HepG2 (cell line): ENCODE measurements around the gene LSM14B. TPM values are rescaled to one million over a fixed set of nuclear protein-coding genes. Genes with fewer than 3 reads are reported as not detected.

Experiments used
- AGO1 ChIP-seq: fragments of 200-400 bp; formaldehyde crosslinking; IDR thresholded peaks from 2 replicates; pipeline ENCODE4 v1.6.1; 2017; ENCODE audit warnings: mild to moderate bottlenecking, low read depth, low read length, moderate library complexity; ENCODE audit not compliant: poor library complexity, severe bottlenecking
- BRCA1 ChIP-seq: sonication (generic); formaldehyde crosslinking; IDR thresholded peaks from 2 replicates; pipeline ENCODE4 v1.4.0; 2020; ENCODE audit warnings: missing genetic modification reagents
- CC2D1A ChIP-seq: sonication (generic); formaldehyde crosslinking; IDR thresholded peaks from 2 replicates; pipeline ENCODE4 v1.8.1; 2023; ENCODE audit warnings: mild to moderate bottlenecking, missing genetic modification reagents
- CCAR2 ChIP-seq: fragments of 200-400 bp; formaldehyde crosslinking; optimal IDR thresholded peaks from 2 replicates; pipeline ENCODE3; 2018; ENCODE audit warnings: low read depth, mild to moderate bottlenecking, low read length, moderate library complexity
- CCDC6 ChIP-seq: sonication (generic); formaldehyde crosslinking; IDR thresholded peaks from 2 replicates; pipeline ENCODE4 v1.8.1; 2022; ENCODE audit warnings: mild to moderate bottlenecking, missing genetic modification reagents, moderate library complexity
- CTCF ChIP-seq: sonication (generic); formaldehyde crosslinking; IDR thresholded peaks from 2 replicates; pipeline ENCODE4 v1.5.0; 2020; ENCODE audit warnings: mild to moderate bottlenecking, missing genetic modification reagents, moderate library complexity
- DMTF1 ChIP-seq: sonication (generic); formaldehyde crosslinking; IDR thresholded peaks from 2 replicates; pipeline ENCODE4 v1.4.0; 2020; ENCODE audit warnings: mild to moderate bottlenecking, missing genetic modification reagents
- DR1 ChIP-seq: sonication (generic); formaldehyde crosslinking; IDR thresholded peaks from 2 replicates; pipeline ENCODE4 v1.8.0; 2021; ENCODE audit warnings: mild to moderate bottlenecking, missing genetic modification reagents, inconsistent platforms
- HIVEP1 ChIP-seq: sonication (generic); formaldehyde crosslinking; IDR thresholded peaks from 2 replicates; pipeline ENCODE4 v1.4.0; 2020; ENCODE audit warnings: mild to moderate bottlenecking, missing genetic modification reagents
- HOXD1 ChIP-seq: sonication (generic); formaldehyde crosslinking; IDR thresholded peaks from 2 replicates; pipeline ENCODE4 v1.5.0; 2020; ENCODE audit warnings: missing genetic modification reagents
- JARID2 ChIP-seq: sonication (generic); formaldehyde crosslinking; IDR thresholded peaks from 2 replicates; pipeline ENCODE4 v1.8.1; 2023; ENCODE audit warnings: missing genetic modification reagents, inconsistent platforms; ENCODE audit not compliant: insufficient replicate concordance
- MYC ChIP-seq: sonication (generic); formaldehyde crosslinking; IDR thresholded peaks from 2 replicates; pipeline ENCODE4 v1.9.0; 2021; ENCODE audit warnings: missing genetic modification reagents, borderline replicate concordance
- RFXANK ChIP-seq: IDR thresholded peaks from 2 replicates; pipeline ENCODE4 v1.6.1; 2016
- SMARCE1 ChIP-seq: fragments of 450-650 bp; IDR thresholded peaks from 2 replicates; pipeline ENCODE4 v1.6.1; 2017; ENCODE audit warnings: borderline replicate concordance
- SMC3 ChIP-seq: IDR thresholded peaks from 2 replicates; pipeline ENCODE4 v1.6.1; 2011; ENCODE audit warnings: low read length, improper control_type of control experiment
- SSRP1 ChIP-seq: IDR thresholded peaks from 2 replicates; pipeline ENCODE4 v1.6.1; 2016; ENCODE audit warnings: control low read depth
- TERF1 ChIP-seq: sonication (generic); formaldehyde crosslinking; IDR thresholded peaks from 2 replicates; pipeline ENCODE4 v1.8.0; 2022; ENCODE audit warnings: mild to moderate bottlenecking, missing genetic modification reagents, moderate library complexity
- ZNF280B ChIP-seq: sonication (generic); formaldehyde crosslinking; IDR thresholded peaks from 2 replicates; pipeline ENCODE4 v1.5.0; 2020; ENCODE audit warnings: missing genetic modification reagents, mild to moderate bottlenecking, borderline replicate concordance
- ZNF34 ChIP-seq: sonication (generic); formaldehyde crosslinking; IDR thresholded peaks from 2 replicates; pipeline ENCODE4 v1.4.0; 2020; ENCODE audit warnings: mild to moderate bottlenecking, missing genetic modification reagents, borderline replicate concordance
- ZNF512 ChIP-seq: sonication (generic); formaldehyde crosslinking; IDR thresholded peaks from 2 replicates; pipeline ENCODE4 v1.4.0; 2020; ENCODE audit warnings: mild to moderate bottlenecking, missing genetic modification reagents
- ZNF557 ChIP-seq: sonication (generic); formaldehyde crosslinking; IDR thresholded peaks from 2 replicates; pipeline ENCODE4 v1.4.0; 2020; ENCODE audit warnings: missing genetic modification reagents
- ZSCAN22 ChIP-seq: sonication (generic); formaldehyde crosslinking; IDR thresholded peaks from 2 replicates; pipeline ENCODE4 v1.4.0; 2020; ENCODE audit warnings: mild to moderate bottlenecking, missing genetic modification reagents
- polyA plus RNA-seq, 8 experiments: library from polyadenylated mRNA; depleted of rRNA in 3 of 8; stranded (reverse) in 7 of 8; unstranded in 1 of 8; fragments of >200 nt; fragmentation: Illumina TruSeq in 4 of 8; extraction: Trizol in 4 of 8; gene quantifications; 2 replicates each; pipeline versions ENCODE4 v1.2.1 to v1.2.3, GENCODE V29; 2011 to 2016; ENCODE audit warnings: low read depth in 4 of 8, missing spikeins in 1 of 8, mixed read lengths in 1 of 8; ENCODE audit not compliant: insufficient read depth in 1 of 8
- total RNA-seq, 5 experiments: library from RNA; depleted of rRNA; stranded (reverse); fragments of >200 nt; fragmentation: Illumina TruSeq; extraction: Trizol; gene quantifications; 2 replicates each; pipeline ENCODE4 v1.2.3, GENCODE V29; 2016; ENCODE audit warnings: low read depth in 1 of 5

The LSM14B gene
- total and polyA plus RNA-seq, 2 of the 13 experiments (the other 11 are each of a cell fraction or from before 2014, with no cell fraction given): 43.3 to 79.2 TPM

- TF ChIP-seq DMTF1: peak; percentile 76; the same call in 1 of the 2 replicates
- TF ChIP-seq SSRP1 (CRISPR knock-in tag): peak; percentile 25; the same call in 1 of the 2 replicates
- no peak for TF ChIP-seq AGO1
- TF ChIP-seq SMC3: no peak
- TF ChIP-seq CC2D1A (CRISPR knock-in tag): 0 out of 2 replicates have a peak, but pooled peaks have one; percentile 57
- TF ChIP-seq MYC (CRISPR knock-in tag): peak; percentile 77
- no peak for TF ChIP-seq CCAR2
- no peak for TF ChIP-seq ZNF512
- TF ChIP-seq TERF1 (CRISPR knock-in tag): peak; percentile 86; the same call in 1 of the 2 replicates
- TF ChIP-seq JARID2 (CRISPR knock-in tag): no peak
- TF ChIP-seq CTCF (CRISPR knock-in tag): no peak
- no peak for TF ChIP-seq ZSCAN22 (CRISPR knock-in tag)
- no peak for TF ChIP-seq SMARCE1
- TF ChIP-seq CCDC6 (CRISPR knock-in tag): no peak; the same call in 1 of the 2 replicates
- TF ChIP-seq DR1 (CRISPR knock-in tag): no peak
- TF ChIP-seq ZNF280B (CRISPR knock-in tag): no peak
- no peak for TF ChIP-seq ZNF34 (CRISPR knock-in tag)
- peak; percentile 81 for TF ChIP-seq HIVEP1 (CRISPR knock-in tag)
- no peak for TF ChIP-seq ZNF557
- TF ChIP-seq HOXD1: no peak
- TF ChIP-seq BRCA1 (CRISPR knock-in tag): no peak
- TF ChIP-seq RFXANK: no peak
These were observed 23.9 kb downstream of the LSM14B start (continued) for GRCh38 chr20:62146019-62146755.
